Forelimb muscle (tissue), 1 donor: Measurements from ENCODE around the gene HHIP. TPM values are rescaled to one million over a fixed set of nuclear protein-coding genes. Genes with fewer than 3 reads are reported as not detected.

Experiments used
- DNase-seq: peaks from one replicate; pipeline ENCODE4 v3.0.0-alpha.2; 2013; ENCODE audit warnings: low read depth
- polyA plus RNA-seq: library from polyadenylated mRNA; unstranded; fragments of 120-200 nt; gene quantifications from one replicate; pipeline ENCODE4 v1.2.1, GENCODE V29; 2013; ENCODE audit not compliant: insufficient read length

Gene HHIP
- polyA plus RNA-seq = 3.9 TPM

GRCh38 chr4:144645631-144646522 lies at the start of gene HHIP:
Gene HHIP, plus strand, starts transcription at chr4:144646156. Its CDS starts 520 bp downstream, at chr4:144646676.
- DNase-seq = no peak

GRCh38 chr4:144597171-144597570 lies 48.8 kb upstream of the HHIP start:
- DNase-seq = no peak

GRCh38 chr4:144599621-144600020 lies 46.3 kb upstream of the HHIP start:
- DNase-seq = no peak

- no peak for DNase-seq
These were observed 34.1 kb upstream of the HHIP start for GRCh38 chr4:144611850-144612249.

- DNase-seq = no peak
These were observed 30.9 kb upstream of the HHIP start for GRCh38 chr4:144614850-144615585.

- no peak for DNase-seq
These were observed 24.3 kb upstream of the HHIP start for GRCh38 chr4:144621681-144622080.

- no peak for DNase-seq
These were observed 18.3 kb upstream of the HHIP start for GRCh38 chr4:144627663-144628076.

GRCh38 chr4:144633215-144633614 lies 12.7 kb upstream of the HHIP start:
- no peak for DNase-seq

- no peak for DNase-seq
These were observed 10.8 kb upstream of the HHIP start for GRCh38 chr4:144634978-144635747.

GRCh38 chr4:144644368-144645101 lies 1.4 kb upstream of the HHIP start:
- no peak for DNase-seq

GRCh38 chr4:144645102-144645630 lies 790 bp upstream of the HHIP start:
- DNase-seq = no peak

- DNase-seq = no peak
These were observed 653 bp downstream of the HHIP start for GRCh38 chr4:144646523-144647094.

- no peak for DNase-seq
These were observed 1.2 kb downstream of the HHIP start for GRCh38 chr4:144647095-144647561.

GRCh38 chr4:144647590-144647989 lies 1.6 kb downstream of the HHIP start:
- DNase-seq = no peak

GRCh38 chr4:144648042-144648441 lies 2.1 kb downstream of the HHIP start:
- no peak for DNase-seq

- DNase-seq = no peak
These were observed 3.7 kb downstream of the HHIP start for GRCh38 chr4:144649646-144650045.

GRCh38 chr4:144650311-144651005 lies 4.5 kb downstream of the HHIP start:
- DNase-seq = no peak

- DNase-seq = no peak
These were observed 8.0 kb downstream of the HHIP start for GRCh38 chr4:144653781-144654545.

GRCh38 chr4:144655491-144655890 lies 9.5 kb downstream of the HHIP start:
- DNase-seq = no peak
